Activated CD8-positive, alpha-beta memory T cell treated with anti-CD3 and anti-CD28 coated beads for 24 hours (primary cell): ENCODE measurements around the gene SEC24B.

Source experiments
- DNase-seq: peaks from one replicate; pipeline ENCODE4 v3.0.0-alpha.2; 2020

SEC24B gene

GRCh38 chr4:109433205-109434006 lies at the start of gene SEC24B:
TSS of gene SEC24B (plus strand) at chr4:109433815. CDS start at chr4:109433870, 55 bp downstream.
- DNase-seq: peak; percentile 95

DNA sequence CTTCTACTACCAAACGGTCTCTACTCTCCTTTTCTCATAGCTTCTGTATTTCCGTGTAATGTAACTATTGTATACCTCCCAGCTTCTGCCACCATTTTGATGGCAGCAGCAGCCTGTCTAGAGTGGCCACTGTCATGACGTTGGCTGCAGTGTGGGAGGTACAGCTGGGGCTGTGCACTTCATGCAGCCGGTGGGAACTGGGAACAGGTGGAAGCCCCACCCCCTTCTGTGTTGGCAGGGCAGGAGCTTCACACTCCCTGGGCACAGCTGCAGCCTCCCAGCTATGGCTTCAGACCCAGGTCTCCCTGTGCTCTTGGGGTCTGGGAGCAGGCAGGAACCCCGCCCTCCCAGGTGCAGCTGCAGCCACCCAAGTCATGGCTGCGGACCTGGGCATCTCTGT lies 49.8 kb upstream of the SEC24B start:
- no peak for DNase-seq

- DNase-seq: no peak
Measured at GRCh38 chr4:109385260-109385659, 48.4 kb upstream of the SEC24B start.

DNA sequence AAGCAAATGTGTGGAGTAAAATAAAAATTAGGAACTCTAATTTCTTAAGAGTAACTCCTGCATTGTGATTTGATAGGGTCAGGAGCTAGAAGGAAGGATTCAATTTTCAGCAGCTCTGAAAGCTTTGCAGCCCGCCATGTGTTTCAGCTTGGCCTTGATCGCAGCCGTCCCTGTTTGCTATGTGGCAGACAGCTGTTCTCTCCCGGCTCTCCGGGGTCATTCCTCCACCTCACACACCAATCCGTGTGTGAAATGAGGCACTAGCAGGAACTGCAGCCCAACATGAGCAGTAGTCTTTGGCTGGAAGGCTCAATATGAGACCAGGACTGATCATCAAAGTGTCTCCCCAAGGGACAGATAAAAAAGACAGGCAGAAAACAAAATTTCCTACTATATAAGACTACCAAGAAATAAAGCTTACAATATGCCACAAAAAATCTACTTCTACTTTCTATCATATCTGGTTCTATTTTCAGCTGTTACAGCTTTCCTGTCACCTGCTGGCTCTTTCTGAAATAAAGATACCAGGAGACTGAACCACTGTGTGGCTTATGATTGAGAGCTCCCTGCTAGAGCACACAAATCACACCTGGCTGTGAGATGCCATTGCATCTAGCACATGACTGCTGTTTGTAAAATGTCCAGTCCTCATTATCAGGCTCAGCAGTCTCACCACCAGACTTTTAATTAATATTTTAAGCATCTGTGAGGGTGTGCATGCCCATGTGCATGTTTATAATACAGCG lies 44.1 kb upstream of the SEC24B start:
- DNase-seq: no peak

GRCh38 chr4:109390115-109390768 lies 43.4 kb upstream of the SEC24B start:
- DNase-seq: no peak

DNA sequence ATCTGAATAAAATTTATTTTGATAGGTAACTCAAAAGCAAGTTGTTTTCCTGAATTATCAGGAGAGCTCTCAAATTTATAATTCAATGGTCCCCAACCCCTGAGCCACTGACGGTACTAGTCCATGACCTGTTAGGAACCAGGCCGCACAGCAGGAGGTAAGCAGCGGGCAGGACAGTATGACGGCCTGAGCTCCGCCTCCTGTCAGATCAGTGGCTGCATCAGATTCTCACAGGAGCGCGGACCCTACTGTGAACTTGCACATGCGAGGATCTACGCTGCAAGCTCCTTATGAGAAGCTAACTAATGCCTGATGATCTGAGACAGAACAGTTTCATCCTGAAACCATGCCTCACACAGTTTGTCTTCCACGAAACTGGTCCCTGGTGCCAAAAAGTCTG lies 37.9 kb upstream of the SEC24B start:
- DNase-seq: no peak

GRCh38 chr4:109398928-109399327 lies 34.7 kb upstream of the SEC24B start:
- no peak for DNase-seq

- DNase-seq: no peak
Measured at GRCh38 chr4:109406337-109406931, 27.2 kb upstream of the SEC24B start.

DNA sequence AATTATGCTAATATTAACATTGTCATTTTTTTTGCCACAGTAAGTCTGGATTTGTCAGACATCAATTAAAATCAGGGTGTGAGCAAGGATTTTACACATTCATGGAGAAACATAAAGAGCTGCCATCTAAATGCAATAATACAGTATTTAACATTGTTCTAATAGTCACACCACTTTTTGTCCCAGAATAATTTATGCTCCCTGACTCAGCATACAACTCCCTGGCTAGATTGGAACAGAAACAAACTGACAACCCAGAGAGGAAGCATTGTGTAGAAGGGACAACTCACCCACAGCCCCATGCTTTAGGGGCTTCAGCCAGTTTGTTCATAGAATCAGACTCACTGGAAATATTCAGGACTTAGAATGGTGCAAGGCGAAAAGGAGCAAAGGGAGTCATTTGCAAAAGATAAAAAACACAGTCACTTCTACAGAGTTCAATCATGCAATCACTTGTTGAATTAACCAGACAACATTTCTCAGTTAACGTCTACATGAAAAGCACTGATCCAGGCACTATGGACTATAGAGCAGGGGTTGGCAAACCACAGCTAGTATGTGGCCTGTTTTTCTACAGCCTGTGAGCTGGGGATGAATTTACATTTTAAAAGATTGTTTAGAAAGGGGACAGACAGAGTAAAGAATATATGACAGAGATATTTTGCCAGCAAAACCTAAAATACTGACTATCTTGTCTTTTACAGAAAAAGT lies 26.4 kb upstream of the SEC24B start:
- DNase-seq: no peak

- DNase-seq: no peak
Measured at GRCh38 chr4:109408711-109409110, 24.9 kb upstream of the SEC24B start.

GRCh38 chr4:109410226-109410625 lies 23.4 kb upstream of the SEC24B start:
- DNase-seq: no peak

DNA sequence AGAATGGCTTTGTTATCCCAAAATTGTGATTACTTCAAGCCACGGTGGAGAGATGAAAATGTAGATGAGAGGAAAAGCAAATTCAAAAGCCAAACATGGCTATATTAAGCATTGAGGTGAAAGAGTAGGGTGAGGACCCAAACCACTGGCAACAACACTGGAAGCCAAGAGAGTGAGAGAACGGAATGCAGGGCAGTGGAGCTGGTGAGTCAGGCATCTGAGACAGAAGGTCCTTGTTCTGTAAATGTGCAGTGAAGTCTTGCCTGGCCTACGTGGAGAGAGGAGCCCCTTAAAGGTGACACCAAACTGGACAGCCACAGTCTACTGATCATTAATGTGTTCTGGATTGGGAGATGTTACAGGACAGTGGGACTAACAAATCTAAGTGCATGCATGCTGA lies 22.8 kb upstream of the SEC24B start:
- no peak for DNase-seq

GRCh38 chr4:109411964-109412363 lies 21.7 kb upstream of the SEC24B start:
- DNase-seq: no peak

DNA sequence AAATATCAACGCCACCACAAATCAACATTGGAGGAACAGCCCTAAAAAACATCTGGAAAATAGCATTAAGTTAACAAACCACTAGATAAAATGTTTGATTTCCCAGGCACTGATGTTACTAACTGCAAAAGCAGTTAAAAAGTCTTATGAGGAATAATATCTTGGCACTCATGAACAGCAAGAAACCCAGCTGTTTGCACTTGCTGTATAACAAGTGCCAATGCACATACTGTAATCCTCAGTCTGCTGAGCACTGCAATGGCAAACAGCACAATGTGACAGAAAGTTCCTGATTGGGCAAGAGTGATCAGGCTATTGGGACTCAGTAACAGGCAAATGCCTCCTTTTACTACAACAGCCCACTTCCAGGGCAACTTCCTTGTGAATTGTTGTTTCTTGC lies 20.8 kb upstream of the SEC24B start:
- DNase-seq: no peak

- DNase-seq: no peak
Measured at GRCh38 chr4:109414938-109415337, 18.7 kb upstream of the SEC24B start.

DNA sequence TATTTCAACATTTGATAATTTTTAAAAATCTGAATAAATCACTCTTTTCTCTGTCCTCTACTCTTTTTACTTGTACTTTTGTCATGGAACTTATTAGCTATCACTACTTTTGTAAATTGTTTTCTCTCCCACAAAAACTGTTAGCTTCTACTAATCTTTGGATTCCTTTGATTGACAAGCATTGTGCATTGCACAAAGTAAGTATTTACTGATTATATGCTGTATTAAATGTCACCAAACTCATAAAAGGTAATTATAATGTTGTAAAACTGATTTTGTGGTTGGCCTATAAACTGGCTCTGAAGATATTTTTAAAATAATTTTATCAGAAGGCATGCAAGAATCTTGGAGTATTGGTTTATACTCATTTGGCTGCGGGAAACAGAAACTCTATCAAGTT lies 15.0 kb upstream of the SEC24B start:
- DNase-seq: no peak

- no peak for DNase-seq
Measured at GRCh38 chr4:109419679-109420078, 13.9 kb upstream of the SEC24B start.

GRCh38 chr4:109424093-109424841 lies 9.3 kb upstream of the SEC24B start:
- no peak for DNase-seq

- no peak for DNase-seq
Measured at GRCh38 chr4:109425405-109425804, 8.2 kb upstream of the SEC24B start.

GRCh38 chr4:109429545-109429944 lies 4.1 kb upstream of the SEC24B start:
- DNase-seq: no peak

- DNase-seq: no peak
Measured at GRCh38 chr4:109432203-109432602, 1.4 kb upstream of the SEC24B start.

DNA sequence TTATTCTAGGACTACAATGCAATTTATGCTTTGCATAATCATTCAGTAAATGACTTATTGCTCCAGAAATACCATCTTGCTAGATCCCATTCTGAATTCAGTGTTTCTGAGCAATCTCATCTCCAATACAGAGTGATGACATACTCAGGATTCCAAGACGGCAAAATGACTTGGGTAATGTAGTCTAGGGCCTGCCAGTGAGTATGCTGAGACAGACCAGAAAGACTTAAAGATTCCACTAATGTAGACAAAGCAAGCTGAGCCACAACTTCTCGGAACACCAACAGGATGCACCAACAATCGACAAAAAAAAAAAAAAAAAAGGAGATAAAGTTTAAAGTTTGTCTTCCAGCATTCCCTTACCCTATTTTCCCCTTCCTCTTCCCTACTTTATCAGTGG lies 919 bp upstream of the SEC24B start:
- DNase-seq: no peak
